GM18907 (cell line): ENCODE data around the gene TRANK1.
A peak's percentile ranks its signal among the peaks of the same experiment; 100 is the strongest.
"Not testable (repeated sequence)": the region's sequence is repeated elsewhere in the genome, so short reads cannot be mapped to it uniquely, and the experiment has no call there.

Experiments
- ATAC-seq: cut with Tn5 transposase; IDR thresholded peaks from one replicate; pipeline ENCODE4 v1.9.1; 2021; ENCODE audit warnings: mild to moderate bottlenecking, moderate library complexity; ENCODE audit not compliant: unreplicated experiment

TRANK1 gene

DNA sequence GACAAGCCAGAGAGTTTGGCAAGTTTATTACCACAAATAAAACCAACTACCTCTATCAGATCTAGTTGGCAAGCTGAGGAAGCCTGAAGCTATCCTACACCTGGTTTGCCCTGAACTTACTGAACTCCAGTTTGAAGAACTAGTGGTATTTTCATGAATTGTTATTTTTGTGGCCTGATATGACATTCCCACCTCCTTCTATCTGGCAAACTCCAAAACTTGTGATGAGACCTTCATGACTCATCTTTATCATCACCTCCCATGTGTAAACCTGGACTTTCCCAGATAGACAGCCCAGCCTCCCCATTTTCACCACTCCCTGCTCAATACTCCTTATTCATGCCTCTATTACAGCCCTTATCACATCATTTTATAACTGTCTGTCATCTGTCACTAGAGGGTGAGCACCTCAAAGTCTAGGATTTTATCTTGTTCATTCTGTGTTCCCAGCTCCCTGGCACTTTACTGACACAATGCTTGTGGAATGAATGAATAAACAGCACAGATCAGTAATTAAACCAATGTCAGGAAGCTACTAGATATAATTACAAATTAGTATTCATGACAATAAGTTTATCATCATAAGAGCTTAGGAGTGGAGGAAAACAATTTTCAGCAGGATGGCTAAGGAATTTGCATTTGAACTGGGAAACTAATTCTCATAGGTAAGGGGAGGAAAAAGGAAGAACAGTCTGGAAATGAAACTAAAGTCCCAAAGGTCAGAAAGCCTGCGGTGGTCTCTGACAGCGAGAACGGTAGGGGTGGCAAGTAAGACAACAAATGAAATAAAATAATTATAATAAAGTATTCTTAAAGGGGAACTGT, 13.2 kb upstream of the TRANK1 start:
- ATAC-seq: no peak

DNA sequence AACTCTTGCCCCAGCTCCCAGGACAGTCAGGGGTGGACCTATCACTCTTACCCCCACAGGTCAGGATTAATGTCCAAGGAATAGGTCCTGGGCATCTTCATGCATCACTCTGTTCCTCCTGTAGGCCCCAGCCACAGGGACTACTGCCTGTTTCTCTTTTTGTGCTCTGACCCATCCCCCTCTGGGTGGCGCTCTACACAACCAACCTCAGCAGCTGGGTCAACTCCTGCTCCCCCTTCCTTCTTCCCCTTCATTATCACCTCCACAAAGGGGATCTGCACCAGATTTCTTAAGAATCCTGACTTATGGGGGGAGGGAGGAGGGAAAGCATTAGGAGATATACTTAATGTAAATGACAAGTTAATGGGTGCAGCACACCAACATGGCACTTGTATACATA, 12.2 kb upstream of the TRANK1 start:
- ATAC-seq: no peak

DNA sequence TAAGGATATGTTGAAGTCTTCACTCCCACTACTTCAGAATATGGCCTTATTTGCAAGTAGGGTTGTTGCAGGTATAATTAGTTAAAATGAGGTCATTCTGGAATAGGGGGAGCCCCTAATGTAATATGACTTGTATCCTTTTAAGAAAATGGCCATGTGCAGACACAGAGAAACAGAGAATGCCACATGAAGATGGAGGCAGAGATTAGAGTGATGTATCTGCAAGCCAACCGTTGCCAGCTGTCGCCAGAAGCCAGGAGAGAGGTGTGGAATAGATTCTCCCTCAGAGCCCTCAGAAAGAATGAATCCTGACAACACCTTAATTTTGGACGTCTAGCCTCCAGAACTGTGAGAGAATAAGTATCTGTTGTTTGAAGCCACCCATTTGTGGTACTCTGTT, 11.3 kb upstream of the TRANK1 start:
- no peak for ATAC-seq

DNA sequence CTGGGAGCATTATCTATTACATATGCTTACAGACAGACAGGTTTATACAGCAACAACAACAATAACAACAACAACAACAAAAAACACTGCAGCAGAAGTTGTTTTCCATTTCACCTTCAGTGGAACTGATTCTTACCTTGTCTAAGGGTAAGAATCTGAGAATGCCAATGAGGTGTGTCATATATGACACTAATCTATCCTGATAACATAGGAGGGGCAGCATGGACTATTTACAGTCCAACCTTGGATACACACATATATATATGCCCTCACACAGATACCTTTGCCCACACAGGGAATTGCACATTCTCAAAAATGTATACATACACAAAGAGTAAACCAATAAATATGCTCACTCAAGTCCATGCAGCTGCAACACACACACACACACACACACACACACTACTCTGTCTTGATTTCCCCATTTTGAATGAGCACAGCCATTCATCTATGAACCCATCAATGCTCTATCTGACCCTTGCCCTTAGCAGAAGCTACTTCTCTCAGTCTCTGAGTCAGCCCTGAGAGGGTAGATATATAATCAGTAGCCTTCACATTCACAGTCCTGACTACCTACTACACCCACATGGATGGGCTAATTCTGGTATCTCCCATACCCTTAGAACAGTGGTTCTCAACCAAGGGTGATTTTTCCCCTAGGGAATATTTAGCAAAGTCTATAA, 9.7 kb upstream of the TRANK1 start:
- no peak for ATAC-seq

DNA sequence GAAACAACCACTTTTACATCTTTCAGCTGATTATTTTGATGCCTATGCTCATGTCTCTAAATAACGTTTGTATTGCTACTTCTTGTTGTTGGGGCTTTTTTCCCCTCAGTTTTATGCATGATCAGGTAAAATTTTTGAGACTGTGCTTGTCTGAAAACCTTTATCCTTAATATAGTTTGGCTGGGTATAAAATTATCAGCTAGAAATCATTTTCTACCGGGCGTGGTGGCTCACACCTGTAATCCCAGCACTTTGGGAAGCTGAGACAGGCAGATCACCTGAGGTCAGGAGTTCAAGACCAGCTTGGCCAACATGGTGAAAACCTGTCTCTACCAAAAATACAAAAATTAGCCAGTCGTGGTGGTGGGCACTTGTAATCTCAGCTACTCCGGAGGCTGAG, 3.0 kb upstream of the TRANK1 start:
- ATAC-seq: not testable (repeated sequence)

DNA sequence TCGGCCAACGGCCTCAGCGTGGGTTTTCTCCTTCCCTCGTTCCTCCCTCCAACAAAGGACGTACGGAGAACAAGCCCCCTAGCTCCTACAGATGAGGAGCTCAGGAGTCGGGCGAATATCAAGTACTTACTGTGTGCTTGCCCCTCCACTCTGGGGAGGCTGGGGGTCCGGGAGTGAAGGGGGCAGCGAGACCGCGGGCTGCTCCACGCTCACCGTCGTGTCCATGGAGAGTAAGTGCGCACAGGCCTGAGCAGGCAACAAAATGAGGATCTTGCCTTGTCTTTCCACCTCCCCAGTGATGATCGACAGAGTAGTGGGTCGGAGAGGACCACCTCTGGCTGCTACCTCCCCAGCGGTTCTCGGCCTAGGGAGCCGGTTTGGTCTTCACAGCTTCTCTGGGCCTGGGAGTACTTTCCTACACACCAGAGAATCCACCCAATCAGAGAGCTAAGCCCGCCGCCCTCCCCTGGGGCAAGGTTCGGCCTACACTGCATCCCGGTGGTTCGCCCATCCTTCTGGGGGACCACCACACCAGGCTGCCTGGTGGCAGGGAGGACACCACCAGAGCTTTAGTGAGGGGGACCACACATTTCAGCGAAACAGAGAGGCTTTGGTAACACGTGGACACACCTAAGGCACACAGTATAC, 603 bp upstream of the TRANK1 start:
- ATAC-seq: no peak

DNA sequence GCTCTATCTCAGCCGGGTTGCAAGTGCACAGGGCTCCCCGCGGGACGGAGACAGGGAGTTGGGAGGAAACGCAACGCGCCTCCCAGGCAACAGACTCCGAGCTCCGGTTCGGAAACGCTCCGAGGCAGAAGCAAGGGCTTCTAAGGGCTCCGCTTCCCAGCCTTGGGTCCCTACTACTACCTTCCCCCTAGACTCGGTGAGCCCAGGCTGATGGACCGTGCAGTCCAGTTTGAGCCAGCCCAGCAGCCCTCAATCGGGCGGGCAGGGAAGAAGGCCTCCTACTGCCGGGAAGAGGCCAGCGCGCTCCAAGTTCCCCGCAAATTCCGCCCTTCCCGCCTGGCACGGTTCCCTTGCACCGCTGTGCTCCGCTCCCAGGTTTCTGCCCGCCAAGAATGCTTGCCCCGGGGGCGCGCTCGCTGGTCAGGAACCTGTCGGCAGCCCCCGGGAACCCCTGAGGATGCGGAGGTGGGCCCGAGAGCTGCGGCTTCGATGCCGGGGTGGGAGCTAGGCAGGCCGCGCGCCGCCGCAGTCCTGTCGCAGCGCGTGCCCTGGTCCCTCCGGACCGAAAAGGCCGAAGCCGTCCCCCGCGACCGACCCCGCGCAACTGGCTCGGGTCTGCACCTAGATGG, 728 bp downstream of the TRANK1 start:
- ATAC-seq: peak; percentile 61

DNA sequence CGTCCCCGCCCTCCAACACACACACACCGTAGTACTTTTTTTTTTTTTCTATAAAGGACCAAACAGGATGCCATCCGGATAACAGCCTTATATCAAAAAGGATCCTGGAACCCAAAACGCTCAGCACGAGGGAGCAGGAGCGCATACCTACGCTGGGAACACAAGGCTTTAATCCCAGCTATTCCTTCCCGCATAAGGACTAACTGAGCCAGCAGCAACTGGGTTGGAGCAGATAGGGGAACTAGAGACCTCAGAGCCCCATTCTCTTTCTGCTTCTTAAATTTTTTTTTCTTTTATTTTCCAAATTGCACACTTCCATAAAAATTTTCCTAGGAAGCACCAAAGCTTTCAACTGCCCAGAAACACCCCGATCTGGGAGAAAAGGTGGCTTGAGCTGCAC, 1.3 kb downstream of the TRANK1 start:
- ATAC-seq: no peak

DNA sequence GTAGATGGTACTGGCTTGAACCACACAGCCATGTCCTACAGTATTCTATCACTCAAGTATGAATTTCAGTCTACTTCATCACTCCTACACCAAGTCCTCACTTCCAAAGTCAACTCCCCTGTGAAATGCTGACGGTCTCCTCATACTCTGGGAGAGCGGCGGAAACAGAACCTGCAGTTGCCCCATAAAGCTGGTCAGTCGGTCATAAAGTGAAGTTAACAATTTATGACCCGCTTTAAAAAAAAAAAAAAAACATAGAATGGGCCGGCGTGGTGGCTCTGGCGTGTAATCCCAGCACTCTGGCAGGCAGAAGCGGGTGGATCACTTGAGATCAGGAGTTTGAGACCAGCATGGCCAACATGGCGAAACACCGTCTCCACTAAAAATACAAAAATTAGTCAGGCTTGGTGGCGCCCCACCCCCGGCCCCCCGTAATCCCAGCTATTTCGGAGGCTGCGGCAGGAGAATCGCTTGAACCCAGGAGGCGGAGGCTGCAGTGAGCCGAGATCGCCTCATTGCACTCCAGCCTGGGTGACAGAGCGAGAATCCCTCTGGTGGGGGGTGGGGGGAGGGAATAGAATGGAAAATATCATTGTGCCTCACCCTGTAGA, 2.1 kb downstream of the TRANK1 start:
- no peak for ATAC-seq

DNA sequence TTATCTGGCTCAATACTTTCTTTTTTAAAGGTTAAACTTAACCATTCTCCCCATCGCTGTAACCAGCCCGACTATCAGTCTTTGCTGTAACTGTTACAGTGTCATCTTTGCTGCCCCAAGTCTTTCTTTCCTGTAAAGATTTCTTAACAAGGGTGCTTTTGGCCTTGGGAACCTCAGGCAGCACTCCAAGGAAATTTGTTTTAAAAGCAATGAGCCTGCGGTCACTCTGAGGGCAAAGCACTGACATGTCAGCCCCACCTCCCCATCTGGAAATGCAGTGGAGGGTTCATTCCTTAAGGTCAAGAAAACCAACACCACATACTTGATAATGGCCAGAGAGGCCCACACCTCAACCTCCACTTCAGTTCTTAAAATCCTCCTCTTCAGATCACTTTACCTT, 3.2 kb downstream of the TRANK1 start:
- ATAC-seq: no peak

DNA sequence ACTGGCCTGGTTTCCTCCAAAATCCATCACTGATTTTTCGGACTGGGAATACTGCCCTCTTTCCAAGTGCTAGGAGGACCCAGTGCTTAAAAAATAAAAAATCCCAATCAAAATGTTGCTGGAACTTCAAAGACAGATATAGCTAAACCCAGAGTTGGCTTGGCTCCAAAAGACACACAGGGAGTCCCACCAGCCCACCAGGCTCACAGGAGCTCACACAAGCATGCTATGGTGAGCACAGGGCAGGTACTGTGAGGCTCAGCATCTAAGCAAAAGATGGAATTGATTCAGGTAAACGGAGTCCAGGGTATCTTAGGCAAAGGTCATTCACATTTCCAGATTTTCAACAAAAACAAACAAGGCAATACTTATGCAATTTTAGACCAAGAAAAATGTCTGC, 3.7 kb downstream of the TRANK1 start:
- no peak for ATAC-seq

DNA sequence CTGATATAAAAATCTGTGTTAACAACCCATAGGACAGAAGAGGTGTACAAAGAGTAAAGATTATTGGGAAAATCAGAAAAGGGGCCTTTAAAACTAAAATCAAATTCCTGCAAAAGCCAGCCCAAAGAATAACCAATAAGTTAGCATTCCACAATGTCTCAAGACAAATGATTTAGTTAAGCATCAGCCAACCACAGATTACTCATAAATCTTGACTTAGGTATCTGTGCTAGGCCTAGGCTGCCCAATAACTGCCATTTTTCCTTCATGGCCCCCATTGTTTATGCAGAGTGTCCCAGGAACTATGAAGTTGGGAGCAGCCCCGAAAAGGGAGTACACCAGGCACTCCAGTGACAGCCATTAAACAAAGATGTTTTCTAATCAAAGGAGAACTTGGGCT, 7.4 kb downstream of the TRANK1 start:
- no peak for ATAC-seq

DNA sequence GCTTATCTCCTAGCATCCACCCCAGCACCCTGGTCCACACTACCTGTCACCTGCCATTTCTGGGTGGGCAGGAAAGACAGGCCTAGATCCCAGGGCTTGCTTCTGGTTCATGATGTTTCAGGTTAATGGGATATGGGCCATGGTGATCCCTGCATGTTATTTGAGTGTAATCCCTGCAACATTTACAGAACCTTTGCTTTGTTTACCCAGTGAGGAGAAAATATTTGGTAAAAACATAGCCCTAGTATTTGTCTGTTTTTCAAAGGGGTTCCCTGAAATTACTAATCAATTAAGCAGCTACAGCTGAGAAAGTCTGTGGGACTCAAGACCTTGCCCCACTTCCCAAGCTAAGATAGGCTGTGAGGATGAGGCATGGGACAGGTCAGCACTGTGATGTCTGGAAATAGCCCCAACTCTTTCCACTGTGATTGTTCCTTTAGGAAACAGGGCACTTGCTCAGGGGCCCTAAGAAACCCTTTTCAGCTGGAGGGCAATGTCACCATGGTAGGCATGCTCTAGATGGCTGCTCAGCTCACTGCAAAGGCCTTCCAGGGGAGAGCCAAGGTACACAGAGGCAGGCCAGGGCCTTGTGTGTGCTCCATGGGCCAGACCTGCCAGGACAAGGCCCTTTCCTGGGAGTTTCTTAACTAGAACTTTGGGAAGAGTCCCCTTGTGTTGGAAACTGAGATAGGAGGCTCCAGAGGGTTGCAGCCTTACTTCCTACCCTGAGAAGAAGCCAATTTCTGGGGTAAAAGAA, 11.1 kb downstream of the TRANK1 start:
- no peak for ATAC-seq

DNA sequence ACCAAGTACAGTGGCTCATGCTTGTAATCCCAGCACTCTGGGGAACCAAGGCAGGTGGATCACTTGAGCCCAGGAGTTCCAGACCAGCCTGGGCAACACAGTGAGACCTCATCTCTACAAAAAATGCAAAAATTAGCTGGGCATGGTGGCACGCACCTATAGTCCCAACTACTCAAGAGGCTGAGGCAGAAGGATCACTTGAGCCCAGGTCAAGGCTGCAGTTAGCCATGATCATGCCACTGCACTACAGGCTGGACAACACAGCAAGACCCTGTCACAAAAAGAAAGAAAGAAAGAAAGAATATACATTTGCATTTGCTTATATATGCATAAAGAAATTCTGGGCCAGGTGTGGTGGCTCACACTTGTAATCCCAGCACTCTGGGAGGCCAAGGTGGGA, 13.4 kb downstream of the TRANK1 start:
- ATAC-seq: not testable (repeated sequence)

DNA sequence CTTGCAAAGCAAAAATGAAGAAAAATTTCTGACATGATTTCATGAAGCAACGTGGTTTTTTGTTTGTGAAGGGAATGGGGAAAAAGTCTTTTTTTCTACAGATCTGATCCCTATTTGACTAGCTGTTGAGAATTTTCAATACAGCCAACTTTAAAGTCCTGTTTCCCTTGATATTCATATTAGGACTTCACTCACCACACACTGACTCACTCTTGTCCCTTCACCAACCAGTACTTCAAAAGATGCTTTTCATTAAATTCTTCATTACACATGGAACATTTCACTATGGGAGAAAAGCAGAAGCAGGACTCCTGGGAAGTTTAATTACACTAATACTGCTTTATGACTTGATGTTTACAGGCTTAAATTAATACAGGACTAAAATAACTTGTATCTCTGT, 16.6 kb downstream of the TRANK1 start:
- no peak for ATAC-seq

DNA sequence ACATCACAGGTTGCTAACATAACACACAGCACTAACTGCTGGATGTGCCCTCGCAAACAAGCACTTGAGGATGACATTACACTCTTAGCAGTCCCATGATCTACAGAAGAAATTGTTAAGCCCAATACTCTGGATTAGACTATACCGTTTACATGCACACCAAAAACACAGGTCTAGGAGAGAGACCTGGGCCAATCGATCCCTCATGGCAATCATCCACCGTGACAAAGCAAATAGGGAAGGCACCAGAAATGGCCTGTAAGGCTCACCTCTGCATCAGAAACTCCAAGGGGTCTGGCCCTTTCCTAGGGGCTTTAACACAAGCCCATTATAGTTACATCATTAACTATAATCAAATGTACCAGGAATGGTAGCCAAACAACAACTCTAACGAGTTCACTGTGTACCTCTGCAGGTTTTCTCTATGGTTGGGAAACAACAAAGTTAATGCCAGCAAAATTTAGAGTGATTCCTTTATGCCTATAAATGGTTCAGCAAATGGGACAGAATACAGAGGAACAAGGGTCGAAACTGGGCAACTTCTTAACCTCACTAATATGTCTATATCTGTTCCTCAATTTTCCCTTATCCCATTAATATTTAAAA, 18.5 kb downstream of the TRANK1 start:
- ATAC-seq: no peak

DNA sequence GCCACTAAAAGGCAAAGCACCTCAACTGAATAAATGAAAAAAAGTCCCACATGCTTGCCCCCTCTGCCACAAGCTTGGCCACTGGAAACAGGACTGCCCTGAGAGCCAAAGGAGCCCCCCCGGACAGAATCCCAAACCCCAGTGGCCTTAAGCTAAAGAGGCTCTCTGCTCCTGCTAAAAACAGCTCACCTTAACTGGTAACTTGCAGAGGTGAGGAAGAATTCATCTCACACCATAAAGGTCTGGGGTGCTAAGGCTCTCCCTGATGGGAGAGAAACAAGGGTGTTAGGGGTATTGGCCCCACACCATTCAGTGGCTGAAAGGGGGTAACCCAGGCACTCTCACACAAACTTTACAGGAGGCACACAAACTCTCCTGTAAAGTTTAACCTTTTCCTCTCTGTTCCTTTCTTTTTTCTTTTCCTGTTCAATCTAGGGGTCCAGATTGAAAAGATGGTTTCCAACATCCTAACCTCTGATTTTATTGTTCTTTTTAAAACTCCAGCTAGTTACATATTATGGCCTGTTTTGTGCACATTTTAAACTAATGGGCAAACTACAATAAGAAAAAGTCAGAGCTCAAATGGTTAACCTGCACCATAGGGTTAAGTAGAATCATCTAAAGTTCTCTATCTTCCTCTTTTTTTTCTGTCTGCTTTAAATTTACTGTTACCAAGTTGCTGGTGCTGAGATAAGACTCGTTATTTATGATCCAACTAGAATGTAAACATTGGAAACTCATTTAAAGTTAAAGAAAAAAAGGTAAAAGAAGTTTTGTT, 19.9 kb downstream of the TRANK1 start:
- no peak for ATAC-seq

DNA sequence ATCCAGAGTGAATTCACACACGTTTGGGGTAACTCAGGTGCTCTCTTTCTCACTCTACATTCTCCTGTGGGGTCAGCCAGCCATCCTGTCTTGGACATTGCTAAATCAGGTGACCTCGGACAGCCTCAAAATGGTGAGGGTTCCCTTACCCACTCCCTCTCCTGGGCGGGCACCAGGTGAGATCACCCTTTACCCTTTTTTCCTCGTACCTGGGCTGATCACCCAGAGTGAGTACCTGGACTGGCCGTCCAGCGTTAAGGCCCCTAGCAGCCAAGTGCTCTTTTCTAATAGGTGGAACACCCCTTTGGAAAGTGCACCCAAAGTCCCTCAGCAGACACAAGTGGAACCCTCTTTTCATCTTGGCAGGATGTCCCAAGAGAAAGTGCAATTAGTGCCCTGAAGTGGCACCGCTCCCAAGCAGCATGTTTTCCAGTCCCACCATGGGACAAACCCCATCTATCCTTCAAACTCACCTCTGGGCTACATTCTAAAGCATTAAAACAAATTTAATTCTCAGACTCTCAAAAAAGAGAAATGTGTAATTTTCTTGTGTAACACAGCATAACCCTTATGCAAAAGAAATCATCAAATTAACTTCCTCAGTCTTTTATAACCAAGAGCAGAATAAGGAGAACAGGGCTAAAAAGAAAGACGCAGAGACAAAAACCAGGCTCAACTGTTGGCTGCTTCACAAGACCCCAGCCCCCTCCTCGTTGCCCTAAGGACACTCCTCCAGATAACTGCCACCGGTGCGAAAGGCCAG, 20.7 kb downstream of the TRANK1 start:
- no peak for ATAC-seq
